ENCODE data around the gene SPPL3. TPM values are rescaled to one million over a fixed set of nuclear protein-coding genes. Genes with fewer than 3 reads are reported as not detected.
"Not testable (repeated sequence)": the region's sequence is repeated elsewhere in the genome, so short reads cannot be mapped to it uniquely, and the experiment has no call there.

The SPPL3 gene
- total RNA-seq = 10 to 100 TPM; 17.5 to 24.2 (median 19.7) TPM
- polyA plus RNA-seq = 10 to 100 TPM in 1 of 3 donors, 1 to 10 TPM in 2; 7.3 to 11.6 (median 9.2) TPM
- long read RNA-seq, donor 1, full-length matches to known transcripts = 25 of 29 reads
- long read RNA-seq, donor 1, partial matches to known transcripts = 2 of 29 reads
- long read RNA-seq, donor 1, other reads (novel, unspliced or antisense) = 2 of 29 reads
- long read RNA-seq, donor 2, full-length matches to known transcripts = 40 of 45 reads
- long read RNA-seq, donor 2, partial matches to known transcripts = 1 of 45 reads
- long read RNA-seq, donor 2, other reads (novel, unspliced or antisense) = 4 of 45 reads

- Histone ChIP-seq H3K27ac (peak within 1 kb of the TSS; percentile 94), H3K4me1 (peaks cover 31% of the 10 kb centered on the region), H3K4me3 (peak within 1 kb of the TSS; percentile 94), H3K36me3 (ENCODE audit: insufficient read depth in 1 of 2, low read depth in 1 of 2) (peaks cover 0 to 3% of the 10 kb centered on the region in 2 donors), H3K9me3 (no peaks in the 10 kb centered on the region), H3K27me3 (ENCODE audit: insufficient read depth in 3 of 3, low read length in 2 of 3) (no peaks in the 10 kb centered on the region)
- TF ChIP-seq CTCF (IDR thresholded peaks at IDR 0.05) = no peak
- WGBS, 3 donors = 0 to 1% (median 1%) methylated on average over 24 to 65 of the region's 66 CpGs
- ATAC-seq (peak; percentile 94 to 96 (median 95)), DNase-seq (peak; percentile 94 to 96)
- intact Hi-C loops (cut with DNase I) = loop anchor here (5.0 kb wide), 2 partner anchors 42 to 47 kb away; no protein-coding TSS in a partner anchor
Observed at GRCh38 chr12:120904197-120904773, at the start of gene SPPL3. TSS of gene SPPL3 (minus strand) at chr12:120904358. CDS start at chr12:120903867, 491 bp downstream.

GRCh38 chr12:120950807-120951206 is 46.6 kb upstream of the SPPL3 start:
- Histone ChIP-seq H3K27me3 (ENCODE audit: insufficient read depth in 3 of 3, low read length in 2 of 3) (no peaks in the 10 kb centered on the region), H3K9me3 (no peaks in the 10 kb centered on the region), H3K27ac (no peak overlapping the region), H3K4me1 (no peaks in the 10 kb centered on the region), H3K36me3 (ENCODE audit: insufficient read depth in 1 of 2, low read depth in 1 of 2) (no peaks in the 10 kb centered on the region), H3K4me3 (no peak overlapping the region)
- ATAC-seq (no peak), DNase-seq (no peak)
- TF ChIP-seq CTCF (IDR thresholded peaks at IDR 0.05) = no peak
- intact Hi-C loops (cut with DNase I) = no loop called here
- 86 to 90% (median 90%) methylated on average over 5 of the region's 5 CpGs for WGBS, 3 donors

- H3K36me3 ChIP-seq (ENCODE audit: insufficient read depth in 1 of 2, low read depth in 1 of 2); H3K27ac ChIP-seq; H3K4me1 ChIP-seq; intact Hi-C loops (cut with DNase I); ATAC-seq; H3K9me3 ChIP-seq; H3K27me3 ChIP-seq (ENCODE audit: insufficient read depth in 3 of 3, low read length in 2 of 3); H3K4me3 ChIP-seq: not testable (repeated sequence)
- WGBS, 3 donors = 88 to 95% (median 92%) methylated on average over 25 to 31 of the region's 31 CpGs
- DNase-seq = peak in 1 of 2 donors; percentile 42
Observed at GRCh38 chr12:120950260-120950799, 46.2 kb upstream of the SPPL3 start.

GRCh38 chr12:120945516-120945915 is 41.4 kb upstream of the SPPL3 start:
- intact Hi-C loops (cut with DNase I); H3K9me3 ChIP-seq; H3K27ac ChIP-seq; H3K27me3 ChIP-seq (ENCODE audit: insufficient read depth in 3 of 3, low read length in 2 of 3); H3K4me1 ChIP-seq; ATAC-seq; H3K36me3 ChIP-seq (ENCODE audit: insufficient read depth in 1 of 2, low read depth in 1 of 2); H3K4me3 ChIP-seq: not testable (repeated sequence)
- WGBS, 3 donors = 74 to 79% (median 79%) methylated on average over 6 of the region's 6 CpGs
- DNase-seq = peak in 1 of 2 donors; percentile 0

GRCh38 chr12:120944645-120945217 is 40.6 kb upstream of the SPPL3 start:
- WGBS, 3 donors = 48 to 52% (median 51%) methylated on average over 9 of the region's 9 CpGs
- H3K27me3 ChIP-seq (ENCODE audit: insufficient read depth in 3 of 3, low read length in 2 of 3) = no peaks in the 10 kb centered on the region

More at GRCh38 chr12:120944645-120945217, 40.6 kb upstream of the SPPL3 start:
- H3K9me3 ChIP-seq = no peaks in the 10 kb centered on the region
- H3K36me3 ChIP-seq (ENCODE audit: insufficient read depth in 1 of 2, low read depth in 1 of 2) = no peaks in the 10 kb centered on the region
- intact Hi-C loops (cut with DNase I) = no loop called here
- ATAC-seq (no peak), DNase-seq (peak; percentile 43 to 58)
- H3K27ac ChIP-seq = no peak overlapping the region
- peak; percentile 41 for TF ChIP-seq CTCF (IDR thresholded peaks at IDR 0.05)
- no peak overlapping the region for H3K4me3 ChIP-seq
- no peaks in the 10 kb centered on the region for H3K4me1 ChIP-seq
